ENCODE data around the gene CPNE5.

Gene CPNE5

GRCh38 chr6:36852481-36853147, 13.4 kb upstream of the CPNE5 start:
- Histone ChIP-seq H3K27me3 (ENCODE audit: insufficient read depth, poor library complexity, severe bottlenecking) (no peaks in the 10 kb centered on the region), H3K4me1 (ENCODE audit: insufficient read depth, poor library complexity, severe bottlenecking) (peaks cover 12% of the 10 kb centered on the region), H3K36me3 (ENCODE audit: low read depth) (peaks cover 34% of the 10 kb centered on the region), H3K27ac (ENCODE audit: poor library complexity, severe bottlenecking) (peak overlapping the region; percentile 62), H3K9me3 (ENCODE audit: severe bottlenecking) (no peaks in the 10 kb centered on the region), H3K4me3 (ENCODE audit: severe bottlenecking) (no peak overlapping the region)
- ATAC-seq (ENCODE audit: low read depth) (peak; percentile 49; the same call in 2 of the 3 replicates), DNase-seq (ENCODE audit: low spot score) (no peak)
- TF ChIP-seq CTCF (IDR thresholded peaks at IDR 0.05; ENCODE audit: poor library complexity, severe bottlenecking): no peak

GRCh38 chr6:36851626-36852025, 12.4 kb upstream of the CPNE5 start:
- Histone ChIP-seq H3K27me3 (ENCODE audit: insufficient read depth, poor library complexity, severe bottlenecking) (no peaks in the 10 kb centered on the region), H3K27ac (ENCODE audit: poor library complexity, severe bottlenecking) (no peak overlapping the region), H3K4me3 (ENCODE audit: severe bottlenecking) (no peak overlapping the region), H3K9me3 (ENCODE audit: severe bottlenecking) (no peaks in the 10 kb centered on the region), H3K4me1 (ENCODE audit: insufficient read depth, poor library complexity, severe bottlenecking) (peaks cover 12% of the 10 kb centered on the region), H3K36me3 (ENCODE audit: low read depth) (peaks cover 33% of the 10 kb centered on the region)
- TF ChIP-seq CTCF (IDR thresholded peaks at IDR 0.05; ENCODE audit: poor library complexity, severe bottlenecking): no peak
- ATAC-seq (ENCODE audit: low read depth) (no peak), DNase-seq (ENCODE audit: low spot score) (no peak)

- Histone ChIP-seq H3K36me3 (ENCODE audit: low read depth) (peaks cover 29% of the 10 kb centered on the region), H3K27ac (ENCODE audit: poor library complexity, severe bottlenecking) (no peak overlapping the region), H3K9me3 (ENCODE audit: severe bottlenecking) (no peaks in the 10 kb centered on the region), H3K4me3 (ENCODE audit: severe bottlenecking) (no peak overlapping the region), H3K4me1 (ENCODE audit: insufficient read depth, poor library complexity, severe bottlenecking) (peaks cover 12% of the 10 kb centered on the region), H3K27me3 (ENCODE audit: insufficient read depth, poor library complexity, severe bottlenecking) (no peaks in the 10 kb centered on the region)
- no peak; the same call in 2 of the 3 replicates for ATAC-seq (ENCODE audit: low read depth)
- no peak for DNase-seq (ENCODE audit: low spot score)
- TF ChIP-seq CTCF (IDR thresholded peaks at IDR 0.05; ENCODE audit: poor library complexity, severe bottlenecking): peak; percentile 87
Observed at GRCh38 chr6:36851149-36851614, 11.9 kb upstream of the CPNE5 start.

GRCh38 chr6:36850021-36850420, 10.8 kb upstream of the CPNE5 start:
- Histone ChIP-seq H3K36me3 (ENCODE audit: low read depth) (peaks cover 17% of the 10 kb centered on the region), H3K4me1 (ENCODE audit: insufficient read depth, poor library complexity, severe bottlenecking) (peaks cover 12% of the 10 kb centered on the region), H3K4me3 (ENCODE audit: severe bottlenecking) (no peak overlapping the region), H3K27me3 (ENCODE audit: insufficient read depth, poor library complexity, severe bottlenecking) (no peaks in the 10 kb centered on the region), H3K27ac (ENCODE audit: poor library complexity, severe bottlenecking) (no peak overlapping the region), H3K9me3 (ENCODE audit: severe bottlenecking) (no peaks in the 10 kb centered on the region)
- TF ChIP-seq CTCF (IDR thresholded peaks at IDR 0.05; ENCODE audit: poor library complexity, severe bottlenecking): no peak
- ATAC-seq (ENCODE audit: low read depth) (no peak), DNase-seq (ENCODE audit: low spot score) (no peak)

All from RWPE2 (cell line).